Endodermal cell (in vitro differentiated cells): ENCODE measurements around the gene BRME1. TPM values are rescaled to one million over a fixed set of nuclear protein-coding genes. Genes with fewer than 3 reads are reported as not detected.
"Not testable (repeated sequence)": the region's sequence is repeated elsewhere in the genome, so short reads cannot be mapped to it uniquely, and the experiment has no call there.

Experiments
- DNase-seq: peaks from one replicate; pipeline ENCODE4 v3.0.0-alpha.2; 2017
- H3K27ac ChIP-seq: 2 replicates; pipeline ENCODE4 v1.5.1; 2013; ENCODE audit warnings: mild to moderate bottlenecking, low read depth, low read length, moderate library complexity
- H3K27me3 ChIP-seq: 2 replicates; pipeline ENCODE4 v1.6.1; 2013; ENCODE audit warnings: mild to moderate bottlenecking, low read length, moderate library complexity; ENCODE audit not compliant: insufficient read depth, control insufficient read depth, poor library complexity, severe bottlenecking
- H3K36me3 ChIP-seq: 2 replicates; pipeline ENCODE4 v1.7.0; 2013; ENCODE audit warnings: mild to moderate bottlenecking, low read length, moderate library complexity; ENCODE audit not compliant: control insufficient read depth, insufficient read depth
- H3K4me1 ChIP-seq: one replicate; pipeline ENCODE4 v1.7.0; 2013; ENCODE audit warnings: low read length; ENCODE audit not compliant: control insufficient read depth, insufficient read depth
- H3K4me3 ChIP-seq: 2 replicates; pipeline ENCODE4 v1.5.1; 2013; ENCODE audit warnings: mild to moderate bottlenecking, low read length, moderate library complexity
- H3K9ac ChIP-seq: 2 replicates; pipeline ENCODE4 v1.6.1; 2013; ENCODE audit warnings: mild to moderate bottlenecking, low read length, moderate library complexity; ENCODE audit not compliant: poor library complexity, severe bottlenecking; ENCODE audit errors: extremely low read depth
- H3K9me3 ChIP-seq: 2 replicates; pipeline ENCODE4 v1.6.1; 2013; ENCODE audit warnings: mild to moderate bottlenecking, low read length, moderate library complexity; ENCODE audit not compliant: control insufficient read depth
- H3K27ac Mint-ChIP-seq: 2 replicates; pipeline ENCODE4 v1.8.0; 2020; ENCODE audit warnings: mixed read lengths
- H3K27me3 Mint-ChIP-seq: 2 replicates; pipeline ENCODE4 v1.8.0; 2021; ENCODE audit warnings: mild to moderate bottlenecking, mixed read lengths; ENCODE audit not compliant: insufficient read depth
- H3K36me3 Mint-ChIP-seq: 2 replicates; pipeline ENCODE4 v1.8.0; 2020; ENCODE audit warnings: low read depth, mixed read lengths
- H3K4me1 Mint-ChIP-seq: 2 replicates; pipeline ENCODE4 v1.8.0; 2020; ENCODE audit warnings: mixed read lengths
- H3K4me3 Mint-ChIP-seq: 2 replicates; pipeline ENCODE4 v1.8.0; 2020; ENCODE audit warnings: mild to moderate bottlenecking, moderate library complexity, mixed read lengths
- H3K9me3 Mint-ChIP-seq: 2 replicates; pipeline ENCODE4 v1.8.0; 2020; ENCODE audit warnings: mild to moderate bottlenecking, mixed read lengths
- WGBS, 2 experiments: methylation state at CpG; one replicate each; pipeline versions ENCODE4 v1.1.5 to v1.1.7; 2013; ENCODE audit warnings: missing lambda C conversion rate in 2 of 2, mixed read lengths in 1 of 2; ENCODE audit not compliant: insufficient coverage in 1 of 2, insufficient read length in 1 of 2; 5-methylcytosine and 5-hydroxymethylcytosine counted together
- total RNA-seq, 2 donors: library from RNA; stranded (reverse); fragmentation: NEBNext Ultra II Directional in 1 of 2; extraction: Animal tissue kit (Norgen Biotek cat#: 25700) in 1 of 2; gene quantifications; 2 replicates in 1 of 2; 3 replicates in 1 of 2; pipeline ENCODE4 v1.2.1, GENCODE V29; 2021
- TF ChIP-seq, protein P1 (sequence below): fragments of 200-600 bp; sonication (generic); conservative IDR thresholded peaks from 2 replicates; pipeline ENCODE4 v1.5.0; 2021; ENCODE audit warnings: antibody characterized with exemption, mild to moderate bottlenecking

Gene BRME1
- total RNA-seq, 2 donors from 2014 or later: 4.4 to 7.4 TPM

DNA sequence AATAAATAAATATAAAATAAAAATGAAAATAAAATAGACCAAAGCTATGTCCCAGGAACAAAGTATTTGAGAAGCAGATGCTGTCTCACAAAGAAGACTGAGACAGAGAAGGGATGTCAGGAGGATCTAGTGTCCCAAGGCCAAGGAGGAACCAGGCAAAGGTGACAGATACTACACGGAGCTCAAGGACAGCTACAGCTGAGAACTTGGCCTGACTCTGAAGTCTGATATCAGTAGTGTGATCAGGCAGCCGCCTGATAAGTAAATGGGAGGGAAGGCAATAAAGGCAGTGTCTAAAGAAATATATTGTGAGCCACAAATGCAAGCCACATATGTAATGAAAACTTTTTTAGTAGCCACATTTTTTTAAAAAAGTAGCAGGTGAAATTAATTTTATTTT, 49.4 kb downstream of the BRME1 start:
- Histone ChIP-seq H3K4me3 (no peak overlapping the region), H3K27me3 (no peaks in the 10 kb centered on the region), H3K9me3 (no peaks in the 10 kb centered on the region), H3K4me1 (no peaks in the 10 kb centered on the region), H3K27ac (no peak overlapping the region), H3K36me3 (no peaks in the 10 kb centered on the region), H3K9ac (no peak overlapping the region)
- H3K27me3 Mint-ChIP-seq: no peaks in the 10 kb centered on the region
- H3K4me3 Mint-ChIP-seq: no peak overlapping the region
- H3K27ac Mint-ChIP-seq: no peak overlapping the region
- no peak for DNase-seq
- TF ChIP-seq, protein P1, sequence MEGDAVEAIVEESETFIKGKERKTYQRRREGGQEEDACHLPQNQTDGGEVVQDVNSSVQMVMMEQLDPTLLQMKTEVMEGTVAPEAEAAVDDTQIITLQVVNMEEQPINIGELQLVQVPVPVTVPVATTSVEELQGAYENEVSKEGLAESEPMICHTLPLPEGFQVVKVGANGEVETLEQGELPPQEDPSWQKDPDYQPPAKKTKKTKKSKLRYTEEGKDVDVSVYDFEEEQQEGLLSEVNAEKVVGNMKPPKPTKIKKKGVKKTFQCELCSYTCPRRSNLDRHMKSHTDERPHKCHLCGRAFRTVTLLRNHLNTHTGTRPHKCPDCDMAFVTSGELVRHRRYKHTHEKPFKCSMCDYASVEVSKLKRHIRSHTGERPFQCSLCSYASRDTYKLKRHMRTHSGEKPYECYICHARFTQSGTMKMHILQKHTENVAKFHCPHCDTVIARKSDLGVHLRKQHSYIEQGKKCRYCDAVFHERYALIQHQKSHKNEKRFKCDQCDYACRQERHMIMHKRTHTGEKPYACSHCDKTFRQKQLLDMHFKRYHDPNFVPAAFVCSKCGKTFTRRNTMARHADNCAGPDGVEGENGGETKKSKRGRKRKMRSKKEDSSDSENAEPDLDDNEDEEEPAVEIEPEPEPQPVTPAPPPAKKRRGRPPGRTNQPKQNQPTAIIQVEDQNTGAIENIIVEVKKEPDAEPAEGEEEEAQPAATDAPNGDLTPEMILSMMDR: no peak
- 79 to 87% methylated on average over 2 of the region's 2 CpGs for WGBS, 2 experiments
- no peaks in the 10 kb centered on the region for H3K36me3 Mint-ChIP-seq
- no peaks in the 10 kb centered on the region for H3K9me3 Mint-ChIP-seq
- peaks cover 2% of the 10 kb centered on the region for H3K4me1 Mint-ChIP-seq

DNA sequence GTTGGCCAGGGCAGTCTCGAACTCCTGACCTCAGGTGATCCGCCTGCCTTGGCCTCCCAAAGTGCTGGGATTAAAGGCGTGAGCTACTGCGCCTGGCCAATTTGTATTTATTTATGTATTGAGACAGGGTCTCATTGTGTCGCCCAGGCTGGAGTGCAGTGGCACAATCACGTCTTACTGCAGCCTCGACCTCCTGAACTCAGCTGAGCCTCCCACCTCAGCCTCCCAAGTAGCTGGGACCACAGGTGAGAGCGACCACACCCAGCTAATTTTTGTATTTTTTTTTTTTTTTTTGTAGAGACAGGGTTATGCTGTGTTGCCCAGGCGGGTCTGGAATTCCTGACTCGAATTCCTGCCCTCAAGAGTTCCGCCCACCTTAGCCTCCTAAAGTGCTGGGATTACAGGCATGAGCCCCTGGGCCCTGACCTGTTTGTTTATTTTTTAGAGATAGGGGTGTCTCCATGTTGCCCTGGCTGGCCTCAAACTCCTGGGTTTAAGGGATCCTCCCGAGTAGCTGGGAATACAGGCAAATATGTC, 53.7 kb downstream of the BRME1 start:
- not testable (repeated sequence) for H3K27me3 Mint-ChIP-seq, H3K9me3 Mint-ChIP-seq, H3K4me1 Mint-ChIP-seq, H3K36me3 ChIP-seq, H3K27ac Mint-ChIP-seq, H3K9ac ChIP-seq, H3K27me3 ChIP-seq, H3K27ac ChIP-seq, H3K9me3 ChIP-seq, H3K4me3 Mint-ChIP-seq, H3K36me3 Mint-ChIP-seq, DNase-seq, H3K4me3 ChIP-seq, H3K4me1 ChIP-seq
- 90 to 91% methylated on average over 8 to 11 of the region's 12 CpGs for WGBS, 2 experiments

DNA sequence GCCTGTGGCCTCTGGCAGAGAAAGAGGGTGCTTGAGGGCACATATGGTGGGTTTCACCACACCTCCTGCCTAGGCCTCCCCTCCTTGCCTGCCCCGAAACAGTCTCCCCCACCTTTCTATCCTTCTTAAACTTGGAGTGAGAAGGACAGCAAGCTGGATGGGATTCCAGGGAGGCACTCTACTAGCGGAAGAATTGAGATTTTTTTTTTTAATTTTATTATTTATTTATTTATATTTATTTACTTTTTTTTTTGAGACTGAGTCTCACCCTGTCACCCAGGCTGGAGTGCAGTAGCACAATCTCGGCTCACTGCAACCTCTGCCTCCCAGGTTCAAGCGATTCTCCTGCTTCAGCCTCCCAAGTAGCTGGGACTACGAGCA, 54.2 kb downstream of the BRME1 start:
- DNase-seq, H3K36me3 Mint-ChIP-seq, H3K4me3 Mint-ChIP-seq, H3K4me1 ChIP-seq, H3K36me3 ChIP-seq, H3K9me3 Mint-ChIP-seq, H3K27me3 ChIP-seq, H3K4me3 ChIP-seq, H3K4me1 Mint-ChIP-seq, H3K27me3 Mint-ChIP-seq, H3K9me3 ChIP-seq, H3K9ac ChIP-seq: not testable (repeated sequence)
- H3K27ac ChIP-seq: peak overlapping the region; percentile 82
- H3K27ac Mint-ChIP-seq: peak overlapping the region; percentile 81
- WGBS, 2 experiments: 95 to 96% methylated on average over 3 to 4 of the region's 5 CpGs

DNA sequence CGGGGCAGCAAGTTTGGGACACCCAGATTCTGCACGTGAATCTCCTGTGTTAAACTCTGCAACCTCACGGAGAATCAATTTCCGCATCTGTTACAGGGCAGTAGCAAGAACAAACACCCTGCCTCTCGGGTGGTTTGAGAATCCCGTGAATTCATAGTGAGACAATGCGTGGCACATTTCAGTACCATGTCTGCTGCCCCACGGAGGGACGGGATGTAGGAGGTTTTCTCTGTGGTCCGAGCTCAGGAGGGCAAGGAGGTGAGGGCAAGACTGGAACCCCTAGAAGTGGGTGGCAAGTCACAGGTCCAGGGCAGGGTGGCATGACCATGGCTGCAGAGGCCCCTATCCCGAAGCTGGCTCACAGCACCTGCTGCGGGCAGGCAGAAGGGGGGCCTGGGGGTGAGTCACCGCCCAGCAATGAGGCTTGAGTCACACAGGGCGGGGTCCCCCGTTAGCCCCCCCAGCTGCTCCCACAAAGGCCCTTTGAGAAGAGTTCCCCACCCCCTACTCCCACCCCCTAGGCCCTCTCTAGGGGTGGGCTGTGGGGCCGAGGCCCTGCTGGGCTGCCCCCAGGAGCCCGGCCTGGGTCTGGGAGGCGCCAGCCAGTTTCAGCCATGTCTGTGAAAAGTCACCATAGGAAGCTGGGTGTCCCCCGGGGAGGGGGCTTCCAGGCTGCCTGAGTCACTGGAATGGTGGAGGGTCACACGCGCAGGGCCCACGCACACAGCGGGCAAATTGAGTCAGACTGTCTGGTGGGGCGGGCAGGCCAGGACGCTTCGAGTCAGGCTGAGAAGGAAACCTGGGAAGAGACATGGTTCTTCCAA, 54.8 kb downstream of the BRME1 start:
- H3K36me3 Mint-ChIP-seq: no peaks in the 10 kb centered on the region
- H3K9me3 Mint-ChIP-seq: no peaks in the 10 kb centered on the region
- H3K27me3 Mint-ChIP-seq: no peaks in the 10 kb centered on the region
- peak overlapping the region; percentile 95 for H3K27ac Mint-ChIP-seq
- H3K4me3 Mint-ChIP-seq: peak overlapping the region; percentile 40
- H3K4me1 Mint-ChIP-seq: peaks cover 15% of the 10 kb centered on the region
- Histone ChIP-seq H3K9ac (peak overlapping the region; percentile 53), H3K27me3 (no peaks in the 10 kb centered on the region), H3K27ac (peak overlapping the region; percentile 82), H3K4me1 (peaks cover 10% of the 10 kb centered on the region), H3K9me3 (no peaks in the 10 kb centered on the region), H3K36me3 (no peaks in the 10 kb centered on the region), H3K4me3 (no peak overlapping the region)
- WGBS, 2 experiments: 63 to 77% methylated on average over 16 to 26 of the region's 26 CpGs
- peak; percentile 89 for DNase-seq
- TF ChIP-seq, protein P1: no peak
